Left lung (tissue), 10 donors: ENCODE results near the gene DDX46. TPM values are rescaled to one million over a fixed set of nuclear protein-coding genes. Genes with fewer than 3 reads are reported as not detected.
A peak's percentile ranks its signal among the peaks of the same experiment; 100 is the strongest.

Experiments
- ATAC-seq: fragments of 200-7000 bp; cut with Tn5 transposase; one replicate; pipeline ENCODE4 v1.9.1; 2020; ENCODE audit warnings: moderate library complexity
- DNase-seq, 4 donors: peaks; one replicate each; pipeline ENCODE4 v3.0.0-alpha.2; 2013 to 2020
- H3K27ac ChIP-seq, 2 donors: fragments of 200-600 bp; sonication (generic) in 1 of 2; one replicate each; pipeline versions ENCODE4 v1.5.0 to v1.8.0; 2020 to 2021
- H3K27me3 ChIP-seq, 2 donors: fragments of 200-600 bp; sonication (generic) in 1 of 2; one replicate each; pipeline versions ENCODE4 v1.5.0 to v1.8.0; 2020 to 2021
- H3K36me3 ChIP-seq, 2 donors: fragments of 200-600 bp; sonication (generic) in 1 of 2; one replicate each; pipeline versions ENCODE4 v1.5.0 to v1.8.0; 2020 to 2021
- H3K4me1 ChIP-seq, 2 donors: fragments of 200-600 bp; one replicate each; pipeline ENCODE4 v1.8.0; 2021
- H3K4me3 ChIP-seq, 2 donors: fragments of 200-600 bp; sonication (generic) in 1 of 2; one replicate each; pipeline versions ENCODE4 v1.5.0 to v1.8.0; 2020 to 2021; ENCODE audit warnings: mild to moderate bottlenecking in 1 of 2
- H3K9me3 ChIP-seq, 2 donors: fragments of 200-600 bp; sonication (generic) in 1 of 2; one replicate each; pipeline versions ENCODE4 v1.5.0 to v1.8.0; 2020 to 2021
- intact Hi-C, 2 donors: fragments of 100-400 bp; cut with DNase I; formaldehyde crosslinking; loops; one replicate each; pipeline versions ENCODE4 v1.11.2 to v1.14.2; 2022
- polyA plus RNA-seq, 6 donors: library from polyadenylated mRNA; unstranded; fragments of 120-200 nt; gene quantifications; one replicate each; pipeline ENCODE4 v1.2.1, GENCODE V29; 2013; ENCODE audit not compliant: insufficient read length in 6 of 6
- total RNA-seq, 2 donors: library from RNA; stranded (reverse); fragmentation: NEBNext Ultra II Directional; extraction: Animal tissue kit (Norgen Biotek cat#: 25700); gene quantifications; one replicate each; pipeline ENCODE4 v1.2.1, GENCODE V29; 2021
- TF ChIP-seq, protein P1 (sequence below), 2 donors: fragments of 200-600 bp; sonication (generic) in 1 of 2; IDR thresholded peaks; one replicate each; pipeline versions ENCODE4 v1.5.0 to v1.8.0; 2021; ENCODE audit warnings: antibody characterized with exemption in 2 of 2
- donor health status: DM: no; HTN: yes; CAD: no.
- donor health status: DM: no; HTN: no; CAD: no.

Gene DDX46
- total and polyA plus RNA-seq, 8 donors = 35.4 to 105 (median 85.1) TPM

DNA sequence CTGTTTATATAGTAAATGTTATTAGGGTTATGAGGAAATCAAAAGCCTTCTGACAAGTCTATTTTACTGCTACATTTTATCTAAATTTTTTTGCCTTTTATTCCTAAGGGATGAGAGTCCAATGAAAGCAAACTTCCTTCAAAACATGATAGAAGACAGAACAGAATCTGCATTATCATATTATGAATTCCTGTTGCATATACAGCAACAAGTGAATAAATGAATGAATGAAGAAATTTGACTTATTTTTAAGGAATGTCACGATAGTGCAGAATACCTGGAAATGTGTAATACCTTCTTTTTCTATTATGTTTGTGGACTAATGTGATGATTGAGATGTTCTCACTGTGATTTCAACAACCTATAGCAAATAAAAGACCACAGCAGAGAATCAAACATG is 33.7 kb upstream of the DDX46 start:
- intact Hi-C loops = no loop called here
- DNase-seq = no peak
- Histone ChIP-seq H3K27me3 (no peaks in the 10 kb centered on the region), H3K36me3 (peaks cover 0 to 59% of the 10 kb centered on the region in 2 donors), H3K27ac (no peak overlapping the region), H3K9me3 (no peaks in the 10 kb centered on the region), H3K4me1 (no peaks in the 10 kb centered on the region), H3K4me3 (no peak overlapping the region)
- no peak for ATAC-seq
- TF ChIP-seq, protein P1, sequence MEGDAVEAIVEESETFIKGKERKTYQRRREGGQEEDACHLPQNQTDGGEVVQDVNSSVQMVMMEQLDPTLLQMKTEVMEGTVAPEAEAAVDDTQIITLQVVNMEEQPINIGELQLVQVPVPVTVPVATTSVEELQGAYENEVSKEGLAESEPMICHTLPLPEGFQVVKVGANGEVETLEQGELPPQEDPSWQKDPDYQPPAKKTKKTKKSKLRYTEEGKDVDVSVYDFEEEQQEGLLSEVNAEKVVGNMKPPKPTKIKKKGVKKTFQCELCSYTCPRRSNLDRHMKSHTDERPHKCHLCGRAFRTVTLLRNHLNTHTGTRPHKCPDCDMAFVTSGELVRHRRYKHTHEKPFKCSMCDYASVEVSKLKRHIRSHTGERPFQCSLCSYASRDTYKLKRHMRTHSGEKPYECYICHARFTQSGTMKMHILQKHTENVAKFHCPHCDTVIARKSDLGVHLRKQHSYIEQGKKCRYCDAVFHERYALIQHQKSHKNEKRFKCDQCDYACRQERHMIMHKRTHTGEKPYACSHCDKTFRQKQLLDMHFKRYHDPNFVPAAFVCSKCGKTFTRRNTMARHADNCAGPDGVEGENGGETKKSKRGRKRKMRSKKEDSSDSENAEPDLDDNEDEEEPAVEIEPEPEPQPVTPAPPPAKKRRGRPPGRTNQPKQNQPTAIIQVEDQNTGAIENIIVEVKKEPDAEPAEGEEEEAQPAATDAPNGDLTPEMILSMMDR (IDR thresholded peaks at IDR 0.05) = no peak

DNA sequence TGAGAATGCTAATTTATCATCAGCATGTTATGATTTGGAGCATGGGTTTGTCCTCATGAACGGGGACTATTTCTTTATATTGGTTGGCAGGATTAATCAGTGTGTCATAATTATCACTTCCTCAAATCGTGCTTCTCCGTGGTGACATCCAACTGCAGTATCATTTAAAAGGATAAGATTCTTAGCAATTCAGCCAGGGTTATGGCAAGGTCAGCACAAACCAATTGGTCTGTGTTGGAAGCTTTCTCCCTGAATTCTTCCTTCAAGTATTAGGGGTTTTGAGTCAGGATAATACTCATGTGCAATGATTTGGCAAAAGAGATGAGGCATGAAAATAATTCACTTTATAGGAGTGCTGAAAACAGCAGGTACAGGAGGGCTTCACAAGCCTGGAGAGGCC is 25.8 kb upstream of the DDX46 start:
- TF ChIP-seq, protein P1 (IDR thresholded peaks at IDR 0.05) = no peak
- Histone ChIP-seq H3K36me3 (no peaks in the 10 kb centered on the region), H3K4me3 (no peak overlapping the region), H3K27me3 (no peaks in the 10 kb centered on the region), H3K27ac (no peak overlapping the region), H3K9me3 (no peaks in the 10 kb centered on the region), H3K4me1 (peaks cover 0 to 8% of the 10 kb centered on the region in 2 donors)
- DNase-seq = no peak
- no peak for ATAC-seq
- intact Hi-C loops = no loop called here

DNA sequence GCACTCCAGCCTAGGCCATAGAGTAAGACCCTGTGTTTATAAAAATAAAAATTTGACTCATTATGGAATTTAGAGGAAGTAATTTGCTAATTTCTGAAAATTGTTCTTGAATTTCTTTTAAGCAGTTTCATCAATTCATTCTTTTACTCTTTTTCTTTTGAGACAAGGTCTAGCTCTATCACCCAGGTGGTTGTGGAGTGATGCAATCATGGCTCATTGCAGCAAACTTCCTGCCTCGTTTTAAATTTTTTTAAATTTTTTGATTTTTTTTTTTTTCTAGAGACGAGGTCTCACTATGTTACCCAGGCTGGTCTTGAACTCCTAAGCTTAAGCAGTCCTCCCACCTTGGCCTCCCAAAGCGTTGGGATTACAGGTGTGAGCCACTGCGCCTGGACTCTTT is 23.3 kb upstream of the DDX46 start:
- Histone ChIP-seq H3K4me3 (no peak overlapping the region), H3K9me3 (no peaks in the 10 kb centered on the region), H3K27ac (no peak overlapping the region), H3K4me1 (peaks cover 5 to 23% of the 10 kb centered on the region in 2 donors), H3K27me3 (no peaks in the 10 kb centered on the region), H3K36me3 (no peaks in the 10 kb centered on the region)
- TF ChIP-seq, protein P1 (IDR thresholded peaks at IDR 0.05) = no peak
- no peak for ATAC-seq
- intact Hi-C loops = no loop called here
- DNase-seq = no peak

DNA sequence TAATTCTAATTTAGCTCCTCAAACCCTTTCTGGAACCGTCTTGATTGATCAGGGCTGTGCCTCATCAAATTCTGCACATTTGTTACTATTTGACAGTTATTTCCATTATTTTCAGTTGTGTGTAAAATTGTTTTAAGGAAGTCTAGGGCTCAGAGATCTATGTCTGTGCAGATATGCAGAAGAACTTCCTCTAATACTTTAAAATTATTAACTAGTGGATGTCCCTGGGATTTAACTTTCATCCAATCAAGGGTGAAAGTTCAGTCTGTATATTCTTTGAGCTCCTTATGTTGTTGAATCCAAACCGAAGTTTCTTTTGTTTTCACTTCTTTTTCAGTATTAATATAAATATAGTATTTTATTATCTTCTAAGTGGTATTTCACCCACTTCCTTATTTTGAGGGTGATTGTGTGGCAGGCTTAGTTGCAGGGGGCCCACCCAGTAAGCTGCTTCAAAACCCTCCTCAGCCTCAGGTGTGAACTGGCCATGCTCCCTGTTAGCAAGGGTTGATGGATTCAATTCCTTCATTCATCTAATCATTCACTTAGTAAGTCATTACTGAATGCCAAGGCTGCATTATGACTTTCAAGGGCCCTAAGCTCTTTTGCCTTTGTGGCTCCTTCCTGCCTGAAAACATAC is 22.3 kb upstream of the DDX46 start:
- Histone ChIP-seq H3K9me3 (no peaks in the 10 kb centered on the region), H3K36me3 (no peaks in the 10 kb centered on the region), H3K27ac (peak overlapping the region in 1 of 2 donors; percentile 25), H3K4me3 (no peak overlapping the region), H3K27me3 (no peaks in the 10 kb centered on the region), H3K4me1 (peaks cover 5 to 28% of the 10 kb centered on the region in 2 donors)
- ATAC-seq (no peak), DNase-seq (no peak)
- intact Hi-C loops = no loop called here
- TF ChIP-seq, protein P1 (IDR thresholded peaks at IDR 0.05) = no peak

DNA sequence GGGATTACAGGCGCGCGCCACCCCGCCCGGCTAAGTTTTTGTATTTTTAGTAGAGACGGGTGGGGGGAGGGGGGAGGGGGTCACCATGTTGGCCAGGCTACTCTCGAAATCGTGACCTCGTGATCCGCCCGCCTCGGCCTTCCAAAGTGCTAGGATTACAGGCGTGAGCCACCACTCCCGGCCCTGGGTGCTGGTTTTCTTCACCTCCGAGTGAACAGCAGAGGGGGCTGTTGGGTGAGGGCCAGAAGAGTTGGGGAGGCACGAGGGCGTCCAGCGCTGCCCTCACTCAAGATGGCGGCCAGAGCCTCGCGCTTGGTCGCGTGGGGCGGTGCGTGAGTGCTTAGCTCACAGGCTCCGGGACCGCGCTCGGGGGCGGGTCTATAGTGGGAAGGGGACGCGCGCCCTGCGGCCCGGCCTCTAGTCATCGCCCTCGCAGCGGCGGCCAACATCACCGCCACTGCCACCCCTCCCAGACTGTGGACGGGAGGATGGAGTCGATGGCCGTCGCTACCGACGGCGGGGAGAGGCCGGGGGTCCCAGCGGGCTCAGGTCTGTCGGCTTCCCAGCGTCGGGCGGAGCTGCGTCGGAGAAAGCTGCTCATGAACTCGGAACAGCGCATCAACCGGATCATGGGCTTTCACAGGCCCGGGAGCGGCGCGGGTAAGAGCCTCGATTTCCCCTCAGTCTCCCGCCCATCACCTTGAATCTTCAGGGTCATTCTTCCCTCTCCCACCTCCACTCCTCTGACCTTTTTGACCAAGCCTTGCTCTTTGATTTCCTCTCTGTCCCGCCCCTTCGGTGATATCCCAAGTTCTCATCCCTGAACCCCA is 20.2 kb upstream of the DDX46 start, which contains the start of gene CAMLG:
TSS of gene CAMLG (plus strand) at position 416 of the 830 bp plus-strand sequence. CDS start at position 489, 73 bp downstream.
- TF ChIP-seq, protein P1 (IDR thresholded peaks at IDR 0.05) = peak; percentile 30 to 70
- no peaks in the 10 kb centered on the region for H3K27me3 ChIP-seq
- peak within 1 kb of the TSS; percentile 87 to 93 for H3K4me3 ChIP-seq
- H3K9me3 ChIP-seq = no peaks in the 10 kb centered on the region
- H3K4me1 ChIP-seq = peaks cover 5 to 28% of the 10 kb centered on the region in 2 donors
- intact Hi-C loops = no loop called here
- H3K27ac ChIP-seq = peak within 1 kb of the TSS; percentile 91 to 92
- H3K36me3 ChIP-seq = peaks cover 0 to 8% of the 10 kb centered on the region in 2 donors
- ATAC-seq = peak; percentile 98
- DNase-seq = peak; percentile 99 to 100 (median 99)
